Measurements from ENCODE around the gene KCTD13. TPM values are rescaled to one million over a fixed set of nuclear protein-coding genes. Genes with fewer than 3 reads are reported as not detected.

The KCTD13 gene
- polyA plus RNA-seq, 1 of the 3 experiments (the other 2 are of a cell fraction) = 31.0 TPM

- no peaks in the 10 kb centered on the region for H3K36me3 ChIP-seq (replicated peaks in 1 of 2; ENCODE audit: control insufficient read depth in 1 of 2, insufficient read depth in 2 of 2, low read length in 1 of 2)
- no peaks in the 10 kb centered on the region for H3F3A ChIP-seq (replicated peaks; ENCODE audit: insufficient read depth)
- CTCF ChIA-PET = interaction anchor here (1.3 to 1.5 kb wide), 3 partner anchors 11 to 29 kb away, joined by 3 to 5 read pairs (median 3); partner anchors contain the start of gene CDIPT
- peak; percentile 78 for DNase-seq
- H3K9me2 ChIP-seq = no peaks in the 10 kb centered on the region
- WGBS (ENCODE audit: low lambda C conversion rate) = 89% methylated on average over 24 of the region's 28 CpGs
- no peaks in the 10 kb centered on the region for H4K20me1 ChIP-seq (ENCODE audit: insufficient read depth)
- H2AFZ ChIP-seq (ENCODE audit: low read depth) = no peak overlapping the region
- no peak overlapping the region for H3K9ac ChIP-seq
- H3K4me1 ChIP-seq (ENCODE audit: control insufficient read depth in 1 of 2, insufficient read depth in 2 of 2, low read depth in 1 of 2, low read length in 1 of 2) = no peaks in the 10 kb centered on the region
- H3K27me3 ChIP-seq (ENCODE audit: insufficient read depth) = no peaks in the 10 kb centered on the region
- H3K27ac ChIP-seq (ENCODE audit: low read depth in 2 of 2, low read length in 1 of 2) = no peak overlapping the region
- TF ChIP-seq PBX3 (IDR thresholded peaks at IDR 0.05) (no peak), RAD21 (IDR thresholded peaks at IDR 0.05; ENCODE audit: low read length) (no peak), EZH2phosphoT487 (IDR thresholded peaks at IDR 0.05; ENCODE audit: borderline replicate concordance, low read depth) (no peak), FOXM1 (IDR thresholded peaks at IDR 0.05; ENCODE audit: low read depth) (no peak), RCOR1 (IDR thresholded peaks at IDR 0.05; ENCODE audit: low read length) (no peak), USF1 (IDR thresholded peaks at IDR 0.05; ENCODE audit: borderline replicate concordance, low read depth) (no peak), REST (IDR thresholded peaks at IDR 0.05; ENCODE audit: low read depth, low read length) (no peak), POLR2AphosphoS5 (IDR thresholded peaks at IDR 0.05; ENCODE audit: low read depth, low read length) (no peak)
- H3K4me2 ChIP-seq = no peak overlapping the region
- no peak overlapping the region for H3K4me3 ChIP-seq (ENCODE audit: low read depth in 2 of 2, low read length in 1 of 2)
- POLR2A ChIA-PET = interaction anchor here (0.7 to 0.8 kb wide), 2 partner anchors 9 to 49 kb away, joined by 3 read pairs; partner anchors contain the start of gene KCTD13
- H3K79me2 ChIP-seq (ENCODE audit: insufficient read depth) = no peaks in the 10 kb centered on the region
- H3K9me3 ChIP-seq = no peaks in the 10 kb centered on the region
Measured at GRCh38 chr16:29877266-29877961, 48.6 kb downstream of the KCTD13 start.

- WGBS (ENCODE audit: low lambda C conversion rate) = 84% methylated on average over 22 of the region's 45 CpGs
- Histone ChIP-seq H3K27me3 (ENCODE audit: insufficient read depth) (no peaks in the 10 kb centered on the region), H3K79me2 (ENCODE audit: insufficient read depth) (no peaks in the 10 kb centered on the region), H3K9ac (no peak overlapping the region), H3K9me2 (no peaks in the 10 kb centered on the region), H3K4me2 (no peak overlapping the region), H3K4me1 (ENCODE audit: control insufficient read depth in 1 of 2, insufficient read depth in 2 of 2, low read depth in 1 of 2, low read length in 1 of 2) (no peaks in the 10 kb centered on the region), H3K27ac (ENCODE audit: low read depth in 2 of 2, low read length in 1 of 2) (no peak overlapping the region), H2AFZ (ENCODE audit: low read depth) (no peak overlapping the region), H4K20me1 (ENCODE audit: insufficient read depth) (no peaks in the 10 kb centered on the region), H3K9me3 (no peaks in the 10 kb centered on the region), H3K36me3 (replicated peaks in 1 of 2; ENCODE audit: control insufficient read depth in 1 of 2, insufficient read depth in 2 of 2, low read length in 1 of 2) (no peaks in the 10 kb centered on the region), H3K4me3 (ENCODE audit: low read depth in 2 of 2, low read length in 1 of 2) (no peak overlapping the region), H3F3A (replicated peaks; ENCODE audit: insufficient read depth) (no peaks in the 10 kb centered on the region)
- no peak for DNase-seq
- POLR2A ChIA-PET = no interaction called here
- CTCF ChIA-PET = interaction anchor here (1.3 to 1.5 kb wide), 3 partner anchors 12 to 29 kb away, joined by 3 to 5 read pairs (median 3); partner anchors contain the start of gene CDIPT
- no peak for TF ChIP-seq SIN3A (IDR thresholded peaks at IDR 0.05; ENCODE audit: borderline replicate concordance, low read depth, low read length)
- no peak for TF ChIP-seq RCOR1 (IDR thresholded peaks at IDR 0.05; ENCODE audit: low read length)
- TF ChIP-seq MAX (IDR thresholded peaks at IDR 0.05; ENCODE audit: low read depth) = no peak
- no peak for TF ChIP-seq CHD2 (IDR thresholded peaks at IDR 0.05; ENCODE audit: low read length, partially characterized antibody)
- no peak for TF ChIP-seq GATA2 (CRISPR knock-in tag; IDR thresholded peaks at IDR 0.05)
- no peak for TF ChIP-seq RFX5 (IDR thresholded peaks at IDR 0.05; ENCODE audit: low read length)
- no peak for TF ChIP-seq YY1 (IDR thresholded peaks at IDR 0.05; ENCODE audit: low read depth)
- no peak for TF ChIP-seq MXI1 (IDR thresholded peaks at IDR 0.05; ENCODE audit: low read depth, low read length)
- TF ChIP-seq USF1 (IDR thresholded peaks at IDR 0.05; ENCODE audit: borderline replicate concordance, low read depth) = no peak
- no peak for TF ChIP-seq MEF2A (IDR thresholded peaks at IDR 0.05; ENCODE audit: borderline replicate concordance, low read depth)
- no peak for TF ChIP-seq TEAD4 (IDR thresholded peaks at IDR 0.05; ENCODE audit: borderline replicate concordance, insufficient read depth)
- no peak for TF ChIP-seq NFIC (IDR thresholded peaks at IDR 0.05; ENCODE audit: borderline replicate concordance)
- no peak for TF ChIP-seq FOXJ3 (CRISPR knock-in tag; IDR thresholded peaks at IDR 0.05)
- TF ChIP-seq TAF1 (IDR thresholded peaks at IDR 0.05; ENCODE audit: borderline replicate concordance, low read depth, low read length) = no peak
Measured at GRCh38 chr16:29876594-29877249, 49.3 kb downstream of the KCTD13 start.

All from SK-N-SH (cell line).